A204.1 (cell line): ENCODE data around the gene IMPDH2.
"Not testable (repeated sequence)": the region's sequence is repeated elsewhere in the genome, so short reads cannot be mapped to it uniquely, and the experiment has no call there.

Source experiments
- FAIRE-seq: peaks from 2 replicates; lab custom pipeline; 2012; peaks lifted over from hg19 to GRCh38; lab: Jason Lieb, UNC

The IMPDH2 gene

GRCh38 chr3:49021213-49021812 is 7.9 kb downstream of the IMPDH2 start:
- FAIRE-seq: peak; percentile 97

- FAIRE-seq: no peak
These were observed 8.6 kb downstream of the IMPDH2 start for GRCh38 chr3:49020330-49021212.

GRCh38 chr3:49019941-49020329 is 9.3 kb downstream of the IMPDH2 start:
- FAIRE-seq: no peak

GRCh38 chr3:49018707-49019006 is 10.5 kb downstream of the IMPDH2 start:
- FAIRE-seq: no peak

- no peak for FAIRE-seq
These were observed 11.1 kb downstream of the IMPDH2 start, which contains the start of gene DALRD3 for GRCh38 chr3:49017971-49018706. Gene DALRD3, minus strand, starts transcription at chr3:49018580. Its CDS starts 16 bp downstream, at chr3:49018564.

- FAIRE-seq: no peak
These were observed 11.8 kb downstream of the IMPDH2 start for GRCh38 chr3:49017229-49017970.

- no peak for FAIRE-seq
These were observed 12.6 kb downstream of the IMPDH2 start for GRCh38 chr3:49016414-49017228.

- FAIRE-seq: no peak
These were observed 13.4 kb downstream of the IMPDH2 start for GRCh38 chr3:49015765-49016164.

- no peak for FAIRE-seq
These were observed 14.1 kb downstream of the IMPDH2 start for GRCh38 chr3:49015072-49015471.

GRCh38 chr3:49013738-49014660 is 15.2 kb downstream of the IMPDH2 start:
- FAIRE-seq: no peak

- no peak for FAIRE-seq
These were observed 16.0 kb downstream of the IMPDH2 start for GRCh38 chr3:49013113-49013737.

GRCh38 chr3:49012441-49013017 is 16.7 kb downstream of the IMPDH2 start:
- no peak for FAIRE-seq

GRCh38 chr3:49009396-49009795 is 19.8 kb downstream of the IMPDH2 start:
- no peak for FAIRE-seq

- not testable (repeated sequence) for FAIRE-seq
These were observed 20.6 kb downstream of the IMPDH2 start for GRCh38 chr3:49008627-49009026.

GRCh38 chr3:49007771-49008528 is 21.2 kb downstream of the IMPDH2 start:
- FAIRE-seq: no peak

GRCh38 chr3:49007068-49007770 is 22.0 kb downstream of the IMPDH2 start, which contains the start of gene WDR6:
Gene WDR6, plus strand, starts transcription at chr3:49007391. Its CDS starts 41 bp downstream, at chr3:49007432.
- peak; percentile 21 for FAIRE-seq

GRCh38 chr3:49006408-49007067 is 22.7 kb downstream of the IMPDH2 start:
- FAIRE-seq: no peak
